Muscle of back (tissue), 11 donors: ENCODE results near the gene ATRIP. TPM values are rescaled to one million over a fixed set of nuclear protein-coding genes. Genes with fewer than 3 reads are reported as not detected.
"Not testable (repeated sequence)": the region's sequence is repeated elsewhere in the genome, so short reads cannot be mapped to it uniquely, and the experiment has no call there.

Experiments
- DNase-seq, 3 donors: peaks; one replicate each; pipeline versions ENCODE4 v3.0.0 to v3.0.0-alpha.2; 2013
- polyA plus RNA-seq, 10 donors: library from polyadenylated mRNA; unstranded; fragments of 120-200 nt; gene quantifications; one replicate each; pipeline ENCODE4 v1.2.1, GENCODE V29; 2013; ENCODE audit not compliant: insufficient read length in 10 of 10

Gene ATRIP
- polyA plus RNA-seq, 10 donors: 6.4 to 9.8 (median 7.9) TPM

- DNase-seq: peak; percentile 74 to 88 (median 85)
Observed at GRCh38 chr3:48435774-48436476, 10.6 kb upstream of the ATRIP start.

- DNase-seq: no peak
Observed at GRCh38 chr3:48436477-48436787, 10.1 kb upstream of the ATRIP start.

GRCh38 chr3:48436855-48437254, 9.7 kb upstream of the ATRIP start:
- DNase-seq: no peak

GRCh38 chr3:48437812-48438211, 8.7 kb upstream of the ATRIP start:
- DNase-seq: no peak

- DNase-seq: peak; percentile 96 to 98 (median 97)
Observed at GRCh38 chr3:48439820-48440589, 6.5 kb upstream of the ATRIP start, which contains the start of the genes CCDC51 and TMA7. Gene CCDC51 (minus strand): TSS chr3:48440119. CDS start chr3:48435128, 4,991 bp downstream. Gene TMA7 (plus strand): TSS chr3:48440257. CDS start chr3:48440297, 40 bp downstream.

GRCh38 chr3:48440590-48440958, 6.0 kb upstream of the ATRIP start:
- peak in 1 of 3 donors; percentile 43 for DNase-seq

GRCh38 chr3:48441940-48442339, 4.6 kb upstream of the ATRIP start:
- no peak for DNase-seq

GRCh38 chr3:48445277-48445882, 1.2 kb upstream of the ATRIP start:
- no peak for DNase-seq

GRCh38 chr3:48446043-48446424, 503 bp upstream of the ATRIP start:
- DNase-seq: no peak

- no peak for DNase-seq
Observed at GRCh38 chr3:48451270-48451669, 4.7 kb downstream of the ATRIP start.

- DNase-seq: no peak
Observed at GRCh38 chr3:48456456-48456855, 9.9 kb downstream of the ATRIP start.

GRCh38 chr3:48459331-48459730, 12.8 kb downstream of the ATRIP start:
- no peak for DNase-seq

GRCh38 chr3:48459773-48460516, 13.4 kb downstream of the ATRIP start:
- DNase-seq: no peak

- DNase-seq: no peak
Observed at GRCh38 chr3:48460517-48460902, 14.0 kb downstream of the ATRIP start.

- not testable (repeated sequence) for DNase-seq
Observed at GRCh38 chr3:48461767-48462166, 15.2 kb downstream of the ATRIP start.

GRCh38 chr3:48463703-48464102, 17.2 kb downstream of the ATRIP start:
- DNase-seq: no peak

GRCh38 chr3:48464713-48465221, 18.2 kb downstream of the ATRIP start:
- no peak for DNase-seq

- DNase-seq: no peak
Observed at GRCh38 chr3:48465237-48465530, 18.6 kb downstream of the ATRIP start.

- DNase-seq: peak; percentile 98 to 99 (median 98)
Observed at GRCh38 chr3:48465531-48466378, 19.2 kb downstream of the ATRIP start.

- DNase-seq: no peak
Observed at GRCh38 chr3:48466386-48467109, 20.0 kb downstream of the ATRIP start.

GRCh38 chr3:48467110-48467454, 20.5 kb downstream of the ATRIP start:
- DNase-seq: no peak
